ENCODE data around the gene GNG14. TPM values are rescaled to one million over a fixed set of nuclear protein-coding genes. Genes with fewer than 3 reads are reported as not detected.

The GNG14 gene
- total and polyA plus RNA-seq, 2 of the 13 experiments (the other 11 are each of a cell fraction or from before 2014, with no cell fraction given) = not detected

- Histone ChIP-seq H3K27ac (ENCODE audit: extremely low read length, insufficient read depth, low read length) (peak overlapping the region; percentile 88), H2AFZ (ENCODE audit: low read length) (no peak overlapping the region), H3K4me2 (ENCODE audit: low read depth, low read length) (peak overlapping the region; percentile 97), H3K36me3 (replicated peaks in 1 of 2; ENCODE audit: control insufficient read depth in 1 of 2, insufficient read depth in 2 of 2, low read length in 2 of 2) (peaks cover 13 to 25% of the 10 kb centered on the region in 2 experiments), H3K4me1 (ENCODE audit: insufficient read depth, low read length) (peaks cover 35% of the 10 kb centered on the region), H3K4me3 (replicated peaks in 1 of 3; ENCODE audit: insufficient read depth in 1 of 3, low read depth in 2 of 3, low read length in 3 of 3) (peak overlapping the region; percentile 77 to 96 (median 96)), H3K9ac (ENCODE audit: insufficient read depth, low read depth, low read length) (peak overlapping the region; percentile 93), H3K27me3 (ENCODE audit: control insufficient read depth in 1 of 2, insufficient read depth in 2 of 2, low read length in 2 of 2) (no peaks in the 10 kb centered on the region; a peak in 1 of 5 replicates), H3K9me3 (ENCODE audit: low read length) (no peaks in the 10 kb centered on the region), H4K20me1 (ENCODE audit: insufficient read depth, low read length) (no peaks in the 10 kb centered on the region), H3K79me2 (ENCODE audit: insufficient read depth, low read length) (peaks cover 34% of the 10 kb centered on the region)
- no peak for DNase-seq (ENCODE audit: low spot score)
- in situ Hi-C loops (cut with HindIII; ENCODE audit: extremely low pct_ligation_motif_present, low pct_unique_long_range_greater_than_20kb) = loop anchor here (5.0 kb wide), 1 partner anchor 108 kb away; no protein-coding TSS in a partner anchor
- intact Hi-C loops (cut with micrococcal nuclease; ENCODE audit: unreplicated experiment) = no loop called here
- CTCF ChIA-PET (ENCODE audit: low intra/inter-chr PET ratio, low total read pairs) = interaction anchor here (2.6 kb wide), 1 partner anchor 106 kb away, joined by 17 read pairs; no protein-coding TSS in a partner anchor
- 89% methylated on average over 14 of the region's 26 CpGs for WGBS (ENCODE audit: low lambda C conversion rate)
- POLR2A ChIA-PET = interaction anchor here (1.4 to 1.6 kb wide), 2 partner anchors 59 to 174 kb away, joined by 3 to 4 read pairs; partner anchors contain the start of genes ZNF490 and ZNF791
- no peak for ATAC-seq
- no TSS peak for BruUV-seq (replicated peaks)
- FAIRE-seq = no peak
- no peak for TF ChIP-seq ZNF574 (CRISPR knock-in tag; IDR thresholded peaks at IDR 0.05)
- no peak for TF ChIP-seq KLF11 (CRISPR knock-in tag; IDR thresholded peaks at IDR 0.05)
- no peak for TF ChIP-seq MAFF (IDR thresholded peaks at IDR 0.05; ENCODE audit: low read depth, low read length)
- no peak for TF ChIP-seq ZNF740 (CRISPR knock-in tag; IDR thresholded peaks at IDR 0.05)
- TF ChIP-seq ZSCAN29 (CRISPR knock-in tag; conservative IDR thresholded peaks at IDR 0.05) = no peak
- no peak for TF ChIP-seq ZMYM3 (CRISPR knock-in tag; IDR thresholded peaks at IDR 0.05)
- 0 out of 2 replicates have a peak, but pooled peaks have one; percentile 53 for TF ChIP-seq ZNF451 (CRISPR knock-in tag; IDR thresholded peaks at IDR 0.05)
- no peak for TF ChIP-seq ZKSCAN5 (CRISPR knock-in tag; IDR thresholded peaks at IDR 0.05)
- no peak for TF ChIP-seq ZSCAN21 (CRISPR knock-in tag; IDR thresholded peaks at IDR 0.05; ENCODE audit: borderline replicate concordance)
- no peak for TF ChIP-seq ZNF337 (CRISPR knock-in tag; IDR thresholded peaks at IDR 0.05; ENCODE audit: borderline replicate concordance, low read depth)
- no peak for TF ChIP-seq FOXA1 (IDR thresholded peaks at IDR 0.05)
- no peak for TF ChIP-seq FOXA1 (CRISPR knock-in tag; IDR thresholded peaks at IDR 0.05)
- no peak for TF ChIP-seq ZBTB46 (CRISPR knock-in tag; IDR thresholded peaks at IDR 0.05; ENCODE audit: borderline replicate concordance)
- TF ChIP-seq BRCA1 (CRISPR knock-in tag; IDR thresholded peaks at IDR 0.05) = no peak
- TF ChIP-seq EED (CRISPR knock-in tag; IDR thresholded peaks at IDR 0.05) = no peak
- TF ChIP-seq STAG1 (CRISPR knock-in tag; IDR thresholded peaks at IDR 0.05) = no peak
- TF ChIP-seq FOXM1 (CRISPR knock-in tag; IDR thresholded peaks at IDR 0.05) = no peak
- TF ChIP-seq MTF1 (CRISPR knock-in tag; IDR thresholded peaks at IDR 0.05) = no peak
- no peak for TF ChIP-seq RARA (CRISPR knock-in tag; IDR thresholded peaks at IDR 0.05)
- no peak for TF ChIP-seq KLF9 (CRISPR knock-in tag; IDR thresholded peaks at IDR 0.05; ENCODE audit: low read depth)
- no peak for TF ChIP-seq HMGA1 (CRISPR knock-in tag; conservative IDR thresholded peaks at IDR 0.05)
- no peak for TF ChIP-seq SCMH1 (CRISPR knock-in tag; IDR thresholded peaks at IDR 0.05; ENCODE audit: borderline replicate concordance)
- TF ChIP-seq DR1 (CRISPR knock-in tag; IDR thresholded peaks at IDR 0.05) = no peak
Observed at GRCh38 chr19:12670159-12670928, 17.5 kb upstream of the GNG14 start.
